NCI-H128 (cell line): ENCODE data around the gene GJD2.

Source experiments
- DNase-seq: peaks from one replicate; lab custom pipeline; 2025; ENCODE audit not compliant: unreplicated experiment; lab: John Stamatoyannopoulos, UW

The GJD2 gene

DNA sequence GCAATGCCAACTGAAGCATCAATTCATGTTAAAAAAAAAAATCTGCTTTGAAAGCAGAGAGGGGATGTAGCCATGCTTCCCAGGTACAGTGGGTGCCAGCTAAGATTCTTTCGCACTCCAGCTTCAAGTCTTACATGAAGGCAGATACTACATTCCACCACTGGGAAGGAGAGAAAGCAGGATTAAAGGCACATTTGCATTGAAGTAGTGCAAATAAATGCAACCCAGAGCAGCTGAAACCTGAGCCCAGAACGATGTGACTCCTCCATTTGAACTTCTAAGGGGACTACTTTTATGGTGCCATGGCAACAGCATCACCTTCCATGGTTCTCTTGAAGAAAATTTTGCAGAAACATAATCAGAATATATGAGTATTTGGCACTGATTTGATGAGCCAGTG lies 19.1 kb upstream of the GJD2 start:
- DNase-seq, result no peak

DNA sequence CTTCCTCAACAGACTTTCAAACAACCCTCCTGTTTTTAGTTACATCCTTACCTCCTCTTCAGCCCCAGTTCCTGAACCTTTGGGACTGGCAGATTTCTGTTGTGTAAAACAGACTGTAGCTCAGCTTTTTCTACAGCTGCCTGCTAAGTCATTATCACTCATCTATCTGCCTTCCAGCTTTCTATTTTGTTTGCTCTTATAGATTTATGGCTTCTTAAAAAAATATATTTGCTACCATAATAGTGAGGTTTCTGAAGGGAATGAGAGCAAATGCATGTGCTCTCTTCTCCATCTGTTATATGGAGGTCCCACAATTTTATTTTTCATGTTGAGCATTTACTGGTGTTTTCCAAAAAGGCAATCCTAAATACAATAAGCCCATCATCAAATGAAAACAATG lies 18.2 kb upstream of the GJD2 start:
- DNase-seq, result no peak

DNA sequence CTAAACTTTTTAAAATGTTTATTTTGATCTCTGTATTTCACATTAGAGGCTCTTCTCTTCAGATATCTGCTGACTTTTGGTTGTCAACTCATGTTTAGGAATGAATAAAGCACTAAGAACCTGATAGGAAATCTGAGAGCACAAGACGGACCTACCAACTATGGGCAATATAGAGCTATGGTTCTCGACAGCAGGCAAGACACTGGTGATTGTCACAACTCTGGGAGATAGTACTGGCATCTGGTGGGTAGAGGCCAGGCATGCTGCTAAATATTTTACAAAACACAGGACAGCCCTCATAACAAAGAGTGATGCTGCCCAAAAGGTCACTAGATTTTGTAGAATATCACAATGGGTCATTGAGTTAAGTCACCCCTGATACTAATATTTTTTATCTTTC lies 17.5 kb upstream of the GJD2 start:
- no peak for DNase-seq

DNA sequence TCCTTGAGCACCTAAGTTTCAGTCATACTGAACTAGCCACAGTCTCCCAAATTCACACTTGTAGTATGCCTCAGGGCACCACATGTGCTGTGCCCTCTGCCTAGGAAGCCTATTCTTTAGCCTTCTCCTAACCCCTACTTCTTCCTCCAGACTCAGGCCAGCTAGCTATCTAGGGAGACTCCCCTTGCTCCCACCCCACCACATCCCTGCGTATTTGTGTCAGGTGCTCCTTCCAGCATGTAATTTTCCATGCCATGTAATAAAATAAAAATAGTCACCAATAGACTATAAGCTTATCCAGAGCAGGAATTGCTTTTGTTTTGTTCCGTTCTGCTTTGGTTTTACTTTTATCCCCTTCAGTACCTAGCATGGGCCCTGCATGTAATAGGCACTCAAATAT lies 14.9 kb upstream of the GJD2 start:
- DNase-seq, result no peak

DNA sequence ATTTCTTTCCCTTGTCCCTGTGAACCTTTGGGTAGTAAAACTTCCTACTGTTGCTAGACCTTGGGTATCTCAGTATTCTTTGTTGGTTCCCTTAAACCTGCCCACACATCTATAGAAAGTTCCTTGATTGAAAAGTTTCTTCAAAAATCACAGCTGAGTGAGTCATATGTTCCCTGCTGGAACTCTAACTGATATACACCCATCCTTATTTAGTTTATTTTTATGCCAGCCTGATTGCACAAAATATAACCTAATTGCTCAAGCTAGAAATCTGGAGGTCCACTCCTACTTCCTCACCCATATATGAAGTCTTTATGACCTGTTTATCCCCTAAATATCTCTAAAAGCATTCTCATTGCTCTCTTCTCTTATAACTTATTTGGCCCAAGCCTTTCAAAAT lies 13.7 kb upstream of the GJD2 start:
- no peak for DNase-seq

DNA sequence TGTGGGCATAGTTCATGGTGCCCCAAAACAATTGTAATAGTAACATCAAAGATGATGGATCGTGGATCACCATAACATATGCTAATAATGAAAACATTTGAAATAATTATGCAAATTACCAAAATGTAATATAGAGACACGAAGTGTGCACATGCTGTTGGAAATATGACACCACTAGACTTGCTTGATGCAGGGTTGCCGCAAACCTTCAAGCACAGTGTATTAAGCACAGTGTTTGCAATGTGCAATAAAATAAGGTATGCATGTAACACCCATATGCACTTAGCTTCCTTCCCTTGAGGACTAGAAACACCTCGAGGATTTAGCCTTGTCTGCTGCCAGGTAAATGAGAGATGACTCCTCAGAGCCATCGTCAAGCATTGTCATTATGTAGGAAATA lies 10.9 kb upstream of the GJD2 start:
- no peak for DNase-seq

DNA sequence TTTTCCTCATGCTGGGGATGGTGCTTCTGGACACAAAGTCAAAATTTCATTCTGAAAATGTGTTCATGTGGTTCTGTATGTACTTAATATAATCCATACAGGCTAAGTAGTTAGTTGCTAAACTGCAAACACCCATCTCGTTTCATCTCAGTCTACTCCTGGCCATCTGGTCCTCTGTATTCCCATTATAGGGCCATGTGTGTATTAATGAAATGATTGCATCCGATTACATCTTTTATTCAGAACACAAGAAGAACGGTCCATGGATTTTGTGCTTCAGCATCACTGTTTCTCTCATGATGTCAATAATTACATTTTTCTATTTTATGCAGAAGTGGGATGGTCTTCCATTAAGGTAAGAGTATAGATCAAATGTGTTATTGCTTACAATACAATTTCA lies 6.1 kb upstream of the GJD2 start:
- no peak for DNase-seq

DNA sequence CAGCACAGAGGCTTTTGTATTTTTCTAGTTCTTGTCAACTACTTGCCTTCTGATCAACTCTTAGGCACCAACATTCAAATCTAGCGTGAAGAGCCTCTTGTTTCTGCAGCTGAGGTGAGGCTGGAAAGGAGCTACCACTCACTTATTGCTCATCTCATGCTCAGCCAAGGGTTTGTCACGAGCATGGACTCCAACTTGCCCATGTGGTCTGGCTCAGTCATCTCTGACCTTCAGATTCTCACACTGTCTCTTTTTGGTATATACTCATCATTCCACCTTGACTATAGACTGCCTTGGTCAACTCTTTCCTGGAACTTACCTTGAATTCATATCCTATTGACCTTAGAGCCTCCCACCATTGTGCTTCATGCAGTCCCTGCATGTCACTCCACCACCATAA lies 5.2 kb upstream of the GJD2 start:
- DNase-seq, result no peak

DNA sequence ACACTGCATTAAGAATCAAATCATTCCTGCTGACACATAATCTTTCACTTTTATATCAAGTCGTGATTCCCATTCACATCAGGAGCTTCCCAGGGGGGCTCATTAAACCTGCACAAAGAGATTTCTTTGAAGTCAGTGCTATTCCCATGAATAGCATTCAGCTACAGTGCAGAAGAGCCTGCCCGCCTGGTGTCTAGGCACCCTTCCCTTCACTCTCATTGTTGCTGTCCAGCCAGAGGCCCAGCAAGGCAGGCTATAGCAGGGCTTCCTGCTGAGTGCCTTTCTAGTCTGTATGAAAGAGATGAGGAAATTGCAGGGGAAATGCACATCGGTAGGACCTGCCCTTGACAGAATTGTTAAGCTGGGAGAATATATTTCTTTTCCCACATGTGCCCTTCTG lies 4.5 kb upstream of the GJD2 start:
- DNase-seq, result no peak

DNA sequence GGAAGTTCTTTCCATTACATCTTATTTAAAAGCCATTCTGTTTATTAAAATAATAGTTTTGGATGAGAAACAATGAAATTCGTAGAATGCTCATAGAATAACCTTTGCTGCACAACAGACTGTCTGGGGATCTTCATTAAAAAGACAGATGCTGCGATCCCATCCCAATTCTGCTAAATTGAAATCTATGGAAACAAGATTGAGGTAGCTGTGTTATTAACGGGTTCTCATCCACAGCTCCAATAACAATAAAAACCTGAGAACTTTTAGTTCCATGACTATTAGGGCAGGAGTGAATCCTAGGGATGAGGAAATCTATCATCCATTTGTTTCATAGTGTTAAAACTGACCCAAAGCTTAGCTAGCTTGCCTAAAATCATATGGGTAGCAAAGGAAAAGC lies 2.5 kb upstream of the GJD2 start:
- no peak for DNase-seq

DNA sequence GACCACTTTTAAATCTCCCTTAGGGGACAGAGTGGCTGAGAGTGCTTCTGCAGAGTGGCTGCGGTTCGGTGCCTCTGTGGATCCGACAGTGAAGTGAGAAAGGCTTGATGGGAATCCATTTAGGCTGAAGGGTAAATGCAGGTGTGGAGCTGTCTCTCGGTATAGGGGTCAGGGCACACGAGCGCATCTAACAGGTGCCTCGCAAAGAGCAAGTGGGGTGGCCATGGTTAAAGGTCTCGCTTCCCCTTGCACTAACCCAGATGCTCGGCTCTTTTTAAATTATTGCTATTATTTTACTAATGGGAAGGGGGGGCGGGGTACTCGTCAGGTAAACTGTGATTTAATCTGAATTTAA lies 598 bp upstream of the GJD2 start:
- no peak for DNase-seq

DNA sequence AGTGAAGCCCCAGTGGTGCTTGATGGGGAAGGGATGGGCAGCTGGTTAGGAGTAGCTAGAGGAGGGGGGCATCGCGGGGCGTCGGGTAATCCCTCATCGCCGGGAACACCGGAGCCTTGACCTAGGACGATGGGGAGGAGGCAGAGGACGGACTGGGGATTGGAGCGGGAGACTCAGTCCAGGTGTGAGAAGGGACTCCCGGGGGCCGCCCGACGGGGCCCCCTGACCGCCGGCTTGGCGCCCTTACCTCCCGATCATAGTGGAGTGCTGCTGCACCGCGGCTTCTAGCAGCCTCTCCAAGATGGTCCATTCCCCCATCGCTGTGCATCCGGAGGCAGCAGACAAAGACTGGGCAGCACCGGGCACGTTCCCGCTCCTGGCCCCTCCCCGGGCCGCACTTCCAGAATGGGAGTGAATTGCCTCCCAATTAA lies 612 bp downstream of the GJD2 start:
- no peak for DNase-seq

DNA sequence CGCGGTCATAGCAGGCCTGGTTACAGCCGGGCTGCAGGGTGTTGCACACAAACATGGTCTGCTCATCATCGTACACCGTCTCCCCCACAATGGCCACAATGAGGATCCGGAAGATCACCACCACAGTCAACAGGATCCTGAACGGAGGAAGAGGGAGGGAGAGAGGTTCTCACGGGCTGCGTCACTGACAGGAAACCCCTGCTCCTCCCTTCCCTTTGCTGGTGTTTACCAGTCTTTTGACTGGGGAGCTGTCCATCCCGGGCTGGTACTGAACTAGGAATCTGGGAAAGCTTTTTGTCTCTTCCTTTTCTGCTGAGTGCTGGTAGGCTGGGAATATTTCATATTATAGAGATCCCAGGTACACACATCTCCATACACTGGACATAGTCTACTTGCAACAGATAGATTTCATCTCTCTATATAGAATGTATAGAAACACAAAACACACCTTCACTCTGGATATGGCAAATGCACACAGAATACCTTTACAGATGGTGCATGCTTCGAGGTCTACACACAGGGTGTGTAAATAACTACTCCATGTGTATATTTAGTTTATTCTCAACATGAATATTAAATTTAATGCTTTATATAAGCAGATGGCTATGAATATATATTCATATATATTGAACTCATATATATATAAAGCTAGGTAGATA lies 1.4 kb downstream of the GJD2 start:
- no peak for DNase-seq

DNA sequence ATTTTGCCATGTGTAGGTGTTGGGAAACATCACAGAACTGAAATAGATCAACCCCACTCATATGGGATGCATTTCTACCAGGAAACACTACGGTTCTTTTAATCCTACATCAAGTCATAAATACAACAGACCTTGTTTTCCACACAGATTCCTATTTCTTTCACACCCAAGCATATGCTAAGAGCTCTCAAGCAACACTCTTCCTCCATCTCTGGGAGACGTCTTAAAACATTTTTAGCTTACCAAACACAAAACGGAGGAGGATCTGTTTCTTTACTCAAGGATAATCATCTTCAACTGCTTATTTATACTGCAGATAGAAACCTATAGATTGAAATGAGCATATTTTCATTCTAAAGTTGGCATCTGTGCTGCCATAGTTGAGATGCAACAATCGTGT lies 5.1 kb downstream of the GJD2 start:
- no peak for DNase-seq

DNA sequence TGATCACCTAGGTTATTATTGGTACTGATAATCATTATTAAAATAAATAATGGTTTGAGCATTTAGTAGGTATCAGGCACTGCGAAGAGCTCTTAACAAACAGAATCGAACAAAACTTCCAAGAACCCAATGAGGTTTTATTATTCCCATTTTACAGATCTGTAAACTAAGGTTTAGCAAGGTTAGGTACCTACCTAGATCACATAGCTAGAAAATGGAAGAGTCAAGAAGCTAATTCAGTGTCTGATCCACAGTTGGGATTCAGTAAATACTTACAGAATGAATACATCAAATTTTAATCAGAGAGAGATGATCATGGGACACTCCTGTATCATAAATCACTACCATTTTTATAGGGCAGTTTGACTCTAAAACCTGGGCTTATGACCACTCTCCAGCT lies 15.5 kb downstream of the GJD2 start:
- no peak for DNase-seq

DNA sequence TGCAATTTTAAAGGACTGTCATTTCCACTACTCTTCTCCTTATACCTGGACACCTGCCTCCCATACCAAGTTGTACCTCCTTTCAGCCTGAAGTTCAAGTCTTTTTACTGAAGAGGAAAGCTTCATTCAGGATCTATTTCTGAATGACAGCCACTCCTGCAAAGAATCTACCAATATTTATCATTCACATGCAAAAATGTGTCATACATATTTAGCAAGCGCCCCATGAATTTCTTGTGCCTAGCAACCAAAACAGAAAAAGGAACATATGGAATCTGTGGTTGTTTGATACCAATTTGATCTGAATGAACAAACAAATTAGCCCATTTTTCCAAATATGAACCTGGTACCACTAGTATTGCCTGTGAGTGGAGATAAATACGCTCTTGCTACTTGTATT lies 16.8 kb downstream of the GJD2 start:
- DNase-seq, result no peak

DNA sequence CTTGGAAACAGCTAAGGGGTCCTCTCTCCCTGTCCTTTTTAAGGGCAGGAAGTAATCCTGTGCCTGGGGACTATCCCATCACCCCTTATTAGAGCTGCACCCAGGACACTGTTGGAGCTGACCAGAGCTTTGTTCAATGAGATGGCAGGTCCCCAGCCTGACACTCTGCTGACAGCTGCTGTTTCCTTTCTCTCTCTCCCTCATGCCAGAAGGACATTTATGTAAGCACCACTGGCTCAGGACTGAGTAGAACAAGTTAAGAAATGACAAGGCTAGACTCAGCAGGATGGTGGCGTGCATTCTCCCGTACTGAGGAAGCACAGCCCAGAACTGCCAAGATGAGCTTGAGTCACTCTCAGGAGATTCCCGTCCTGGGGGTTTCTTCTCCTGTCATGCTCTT lies 17.3 kb downstream of the GJD2 start:
- DNase-seq, result no peak

DNA sequence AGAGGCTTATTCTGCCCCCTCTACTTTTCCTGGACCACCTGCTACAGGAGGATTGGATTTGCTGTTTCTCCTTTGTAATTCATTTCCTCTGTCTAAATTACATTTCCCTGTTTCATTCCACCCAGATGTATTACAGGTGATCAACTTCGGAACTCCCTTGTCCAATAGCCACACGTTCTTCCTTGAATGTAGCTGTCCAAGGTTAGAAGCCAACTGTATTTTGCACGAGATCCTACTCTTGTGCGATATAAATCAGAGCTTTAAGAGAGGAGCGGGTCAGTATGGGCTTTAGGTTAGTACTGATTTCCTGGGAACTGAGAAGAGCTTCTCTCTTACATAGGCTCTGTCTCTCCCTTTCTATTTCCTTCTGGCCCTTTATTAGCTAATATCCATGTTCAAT lies 20.5 kb downstream of the GJD2 start:
- no peak for DNase-seq

DNA sequence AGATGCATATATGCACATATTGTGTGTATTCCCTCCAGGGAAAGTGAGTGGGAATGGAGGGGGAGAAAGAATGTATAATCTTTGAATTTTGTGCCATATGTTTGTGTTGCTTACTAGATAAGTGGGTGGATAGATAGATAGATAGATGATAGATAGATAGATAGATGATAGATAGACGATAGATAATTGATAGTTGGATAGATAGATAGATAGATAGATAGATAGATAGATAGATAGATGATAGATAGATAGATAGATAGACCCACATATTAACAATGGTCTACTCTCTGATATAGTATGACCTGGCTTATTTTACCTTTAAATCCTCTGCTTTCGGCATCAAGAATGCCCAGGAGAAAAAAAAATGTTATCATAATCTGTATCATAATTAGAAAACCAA lies 21.2 kb downstream of the GJD2 start:
- DNase-seq, result no peak

DNA sequence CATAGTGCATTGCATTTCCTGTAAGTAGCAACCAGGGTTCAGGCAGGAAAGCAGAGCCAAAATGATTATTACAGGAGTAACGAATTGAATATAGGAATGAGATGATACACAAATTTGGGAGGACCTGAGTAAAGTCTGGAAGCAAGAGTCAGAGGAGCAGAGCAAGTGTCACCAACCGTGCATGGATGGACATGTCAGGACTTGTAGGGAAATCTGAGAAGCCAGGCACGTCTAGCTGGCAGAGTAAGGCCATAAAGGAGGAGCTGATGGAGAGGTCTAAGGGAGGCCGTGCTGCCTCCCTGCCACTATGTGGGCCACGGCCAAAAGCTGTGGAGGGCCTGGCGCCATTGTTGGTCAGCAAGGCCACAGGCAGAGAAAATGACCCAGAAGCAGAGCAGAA lies 22.4 kb downstream of the GJD2 start:
- DNase-seq, result no peak

DNA sequence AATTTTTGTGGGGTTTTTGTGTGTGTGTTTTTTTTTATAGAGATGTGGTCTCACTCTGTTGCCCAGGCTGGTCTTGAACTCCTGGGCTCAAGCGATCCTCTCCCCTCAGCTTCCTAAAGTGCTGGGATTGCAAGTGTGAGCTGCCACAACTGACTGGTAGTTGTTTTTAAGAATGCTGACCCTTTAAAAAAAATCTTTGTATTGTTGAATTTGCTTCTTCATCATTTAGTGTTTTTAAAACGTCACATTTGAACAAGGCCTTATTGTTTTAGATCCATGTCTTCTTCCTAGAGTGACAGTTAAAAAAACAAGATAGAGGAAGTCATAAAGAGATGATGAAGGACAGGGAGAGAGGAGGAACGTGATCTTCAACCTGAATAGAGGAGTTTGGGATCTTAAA lies 24.1 kb downstream of the GJD2 start:
- DNase-seq, result no peak

DNA sequence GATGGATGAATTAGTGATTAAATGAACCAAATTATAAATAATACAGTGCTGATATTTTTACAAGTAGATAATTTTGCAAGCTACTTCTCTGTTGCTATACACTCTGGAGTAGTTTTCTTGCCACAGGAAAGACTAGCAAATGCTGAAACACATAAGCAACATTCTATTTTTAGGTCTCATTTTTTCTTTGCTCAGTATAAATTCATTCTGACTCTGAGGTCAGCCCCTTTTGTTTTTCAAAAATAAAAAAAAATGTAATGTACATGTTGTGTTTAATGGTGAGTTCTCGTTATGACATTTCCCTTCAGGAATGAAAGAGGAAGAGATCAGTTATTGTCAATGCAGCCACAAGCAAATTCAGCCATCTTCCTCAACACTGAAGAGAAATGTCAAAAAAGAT lies 24.9 kb downstream of the GJD2 start:
- no peak for DNase-seq

DNA sequence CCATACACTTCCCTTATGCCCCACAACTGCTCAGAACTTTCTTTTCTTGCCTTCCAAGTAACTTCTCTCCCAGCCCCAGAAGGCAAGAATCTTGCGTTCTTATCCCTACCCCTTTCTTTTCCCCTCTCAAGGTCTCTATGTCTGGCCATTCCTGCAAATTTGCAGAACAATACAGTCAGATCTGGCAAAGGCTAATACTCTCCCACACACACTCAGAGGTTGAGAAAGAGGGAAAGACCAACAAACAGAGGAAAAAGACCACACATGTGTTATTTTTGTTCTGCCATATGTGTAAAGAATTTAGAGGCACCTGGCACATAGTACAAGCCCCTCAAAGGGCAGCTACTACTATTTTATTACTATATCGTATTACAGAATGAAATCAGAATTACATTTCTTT lies 25.7 kb downstream of the GJD2 start:
- DNase-seq, result no peak
